ENCODE data around the gene PTPRF.

GRCh38 chr1:43645461-43645860 is 114.8 kb downstream of the PTPRF start:
- TF ChIP-seq EGR1 (IDR thresholded peaks at IDR 0.05) (no peak), YY1 (IDR thresholded peaks at IDR 0.05; ENCODE audit: low read depth) (no peak), CREB1 (IDR thresholded peaks at IDR 0.05; ENCODE audit: low read depth) (no peak), TEAD4 (IDR thresholded peaks at IDR 0.05) (no peak), TAF1 (IDR thresholded peaks at IDR 0.05; ENCODE audit: low read depth) (no peak), MAX (IDR thresholded peaks at IDR 0.05) (no peak), EP300 (IDR thresholded peaks at IDR 0.05; ENCODE audit: borderline replicate concordance) (no peak), RAD21 (IDR thresholded peaks at IDR 0.05; ENCODE audit: low read depth) (no peak), TCF12 (IDR thresholded peaks at IDR 0.05; ENCODE audit: low read depth) (no peak)
- TF ChIP-seq, protein P1, sequence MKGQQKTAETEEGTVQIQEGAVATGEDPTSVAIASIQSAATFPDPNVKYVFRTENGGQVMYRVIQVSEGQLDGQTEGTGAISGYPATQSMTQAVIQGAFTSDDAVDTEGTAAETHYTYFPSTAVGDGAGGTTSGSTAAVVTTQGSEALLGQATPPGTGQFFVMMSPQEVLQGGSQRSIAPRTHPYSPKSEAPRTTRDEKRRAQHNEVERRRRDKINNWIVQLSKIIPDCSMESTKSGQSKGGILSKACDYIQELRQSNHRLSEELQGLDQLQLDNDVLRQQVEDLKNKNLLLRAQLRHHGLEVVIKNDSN (IDR thresholded peaks at IDR 0.05) = no peak
- TF ChIP-seq, protein P2, sequence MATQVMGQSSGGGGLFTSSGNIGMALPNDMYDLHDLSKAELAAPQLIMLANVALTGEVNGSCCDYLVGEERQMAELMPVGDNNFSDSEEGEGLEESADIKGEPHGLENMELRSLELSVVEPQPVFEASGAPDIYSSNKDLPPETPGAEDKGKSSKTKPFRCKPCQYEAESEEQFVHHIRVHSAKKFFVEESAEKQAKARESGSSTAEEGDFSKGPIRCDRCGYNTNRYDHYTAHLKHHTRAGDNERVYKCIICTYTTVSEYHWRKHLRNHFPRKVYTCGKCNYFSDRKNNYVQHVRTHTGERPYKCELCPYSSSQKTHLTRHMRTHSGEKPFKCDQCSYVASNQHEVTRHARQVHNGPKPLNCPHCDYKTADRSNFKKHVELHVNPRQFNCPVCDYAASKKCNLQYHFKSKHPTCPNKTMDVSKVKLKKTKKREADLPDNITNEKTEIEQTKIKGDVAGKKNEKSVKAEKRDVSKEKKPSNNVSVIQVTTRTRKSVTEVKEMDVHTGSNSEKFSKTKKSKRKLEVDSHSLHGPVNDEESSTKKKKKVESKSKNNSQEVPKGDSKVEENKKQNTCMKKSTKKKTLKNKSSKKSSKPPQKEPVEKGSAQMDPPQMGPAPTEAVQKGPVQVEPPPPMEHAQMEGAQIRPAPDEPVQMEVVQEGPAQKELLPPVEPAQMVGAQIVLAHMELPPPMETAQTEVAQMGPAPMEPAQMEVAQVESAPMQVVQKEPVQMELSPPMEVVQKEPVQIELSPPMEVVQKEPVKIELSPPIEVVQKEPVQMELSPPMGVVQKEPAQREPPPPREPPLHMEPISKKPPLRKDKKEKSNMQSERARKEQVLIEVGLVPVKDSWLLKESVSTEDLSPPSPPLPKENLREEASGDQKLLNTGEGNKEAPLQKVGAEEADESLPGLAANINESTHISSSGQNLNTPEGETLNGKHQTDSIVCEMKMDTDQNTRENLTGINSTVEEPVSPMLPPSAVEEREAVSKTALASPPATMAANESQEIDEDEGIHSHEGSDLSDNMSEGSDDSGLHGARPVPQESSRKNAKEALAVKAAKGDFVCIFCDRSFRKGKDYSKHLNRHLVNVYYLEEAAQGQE (IDR thresholded peaks at IDR 0.05; ENCODE audit: low read depth) = no peak
